Sigmoid colon (tissue), 4 donors: ENCODE results near the gene AKAP12.

Experiments
- CTCF ChIP-seq, 4 experiments: fragments of 450-650 bp in 3 of 4; fragments of 200-600 bp in 1 of 4; IDR thresholded peaks; one replicate each; pipeline ENCODE4 v1.5.1; 2016 to 2019; ENCODE audit warnings: antibody characterized with exemption in 4 of 4, mild to moderate bottlenecking in 3 of 4, moderate library complexity in 2 of 4
- EP300 ChIP-seq, 4 donors: sonication (generic); formaldehyde crosslinking; IDR thresholded peaks; one replicate each; pipeline ENCODE4 v1.6.1; 2017; ENCODE audit warnings: antibody characterized with exemption in 4 of 4
- POLR2A ChIP-seq, 2 donors: fragments of 450-650 bp; IDR thresholded peaks; one replicate each; pipeline ENCODE4 v1.6.1; 2016; ENCODE audit warnings: antibody characterized with exemption in 2 of 2, mild to moderate bottlenecking in 2 of 2, moderate library complexity in 2 of 2

- no peak for TF ChIP-seq CTCF (IDR thresholded peaks at IDR 0.05)
- no peak for TF ChIP-seq EP300 (IDR thresholded peaks at IDR 0.05)
- TF ChIP-seq POLR2A (IDR thresholded peaks at IDR 0.05), result no peak
These were observed 2.1 kb downstream of the AKAP12 start for GRCh38 chr6:151241853-151242252.
